Ectodermal cell (in vitro differentiated cells): ENCODE data around the gene GNG11.

ENCODE experiments used
- H3K27ac ChIP-seq: 2 replicates; pipeline ENCODE4 v1.7.0; 2013; ENCODE audit warnings: mild to moderate bottlenecking, low read depth, low read length; ENCODE audit not compliant: insufficient read depth, poor library complexity, severe bottlenecking
- H3K27me3 ChIP-seq: 2 replicates; pipeline ENCODE4 v1.7.0; 2013; ENCODE audit warnings: mild to moderate bottlenecking, low read length; ENCODE audit not compliant: insufficient read depth, control insufficient read depth, poor library complexity, severe bottlenecking
- H3K36me3 ChIP-seq: one replicate; pipeline ENCODE4 v1.7.0; 2013; ENCODE audit warnings: low read length; ENCODE audit not compliant: control insufficient read depth, insufficient read depth
- H3K4me1 ChIP-seq: one replicate; pipeline ENCODE4 v1.7.0; 2013; ENCODE audit warnings: low read length; ENCODE audit not compliant: control insufficient read depth, insufficient read depth
- H3K4me3 ChIP-seq: 2 replicates; pipeline ENCODE4 v1.7.0; 2013; ENCODE audit warnings: low read depth, low read length, control low read depth; ENCODE audit not compliant: insufficient read depth
- H3K9me3 ChIP-seq: 2 replicates; pipeline ENCODE4 v1.7.0; 2013; ENCODE audit warnings: mild to moderate bottlenecking, low read length, moderate library complexity; ENCODE audit not compliant: control insufficient read depth
- WGBS, 2 experiments: methylation state at CpG; one replicate each; pipeline ENCODE4 v1.1.7; 2013; ENCODE audit warnings: missing lambda C conversion rate in 2 of 2; 5-methylcytosine and 5-hydroxymethylcytosine counted together

Gene GNG11

DNA sequence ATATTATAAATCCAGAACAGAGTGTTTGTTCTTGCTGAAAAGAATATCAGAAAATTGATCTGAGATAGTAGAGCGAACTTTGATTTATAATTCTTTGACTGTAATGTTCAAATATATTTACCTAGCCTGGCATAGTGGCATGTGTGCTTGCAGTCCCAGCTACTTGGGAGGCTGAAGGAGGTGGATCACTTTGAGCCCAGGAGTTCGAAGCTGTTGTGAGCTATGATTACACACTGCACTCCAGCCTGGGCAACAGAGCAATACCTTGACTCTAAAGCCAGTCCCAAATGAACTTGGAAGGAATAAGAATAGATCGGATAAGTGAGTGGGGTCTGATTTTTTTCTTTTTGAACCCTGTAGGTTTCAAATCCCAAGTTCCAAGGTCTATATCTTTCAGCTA, 23.5 kb downstream of the GNG11 start:
- Histone ChIP-seq H3K4me3 (no peak overlapping the region), H3K27me3 (no peaks in the 10 kb centered on the region), H3K27ac (no peak overlapping the region), H3K9me3 (no peaks in the 10 kb centered on the region), H3K36me3 (no peaks in the 10 kb centered on the region), H3K4me1 (no peaks in the 10 kb centered on the region)
- 44 to 64% methylated on average over 2 to 3 of the region's 3 CpGs for WGBS, 2 experiments

GRCh38 chr7:93945756-93946535, 24.4 kb downstream of the GNG11 start:
- Histone ChIP-seq H3K9me3 (no peaks in the 10 kb centered on the region), H3K27me3 (no peaks in the 10 kb centered on the region), H3K4me3 (no peak overlapping the region), H3K36me3 (no peaks in the 10 kb centered on the region), H3K4me1 (no peaks in the 10 kb centered on the region), H3K27ac (no peak overlapping the region)
- WGBS, 2 experiments, result 90 to 95% methylated on average over 5 of the region's 5 CpGs

GRCh38 chr7:93948106-93948505, 26.6 kb downstream of the GNG11 start:
- WGBS, 2 experiments, result 84 to 93% methylated on average over 1 of the region's 1 CpG
- H3K4me1 ChIP-seq, result no peaks in the 10 kb centered on the region
- H3K27me3 ChIP-seq, result no peaks in the 10 kb centered on the region
- H3K4me3 ChIP-seq, result no peak overlapping the region
- H3K36me3 ChIP-seq, result no peaks in the 10 kb centered on the region
- H3K27ac ChIP-seq, result no peak overlapping the region
- H3K9me3 ChIP-seq, result no peaks in the 10 kb centered on the region

DNA sequence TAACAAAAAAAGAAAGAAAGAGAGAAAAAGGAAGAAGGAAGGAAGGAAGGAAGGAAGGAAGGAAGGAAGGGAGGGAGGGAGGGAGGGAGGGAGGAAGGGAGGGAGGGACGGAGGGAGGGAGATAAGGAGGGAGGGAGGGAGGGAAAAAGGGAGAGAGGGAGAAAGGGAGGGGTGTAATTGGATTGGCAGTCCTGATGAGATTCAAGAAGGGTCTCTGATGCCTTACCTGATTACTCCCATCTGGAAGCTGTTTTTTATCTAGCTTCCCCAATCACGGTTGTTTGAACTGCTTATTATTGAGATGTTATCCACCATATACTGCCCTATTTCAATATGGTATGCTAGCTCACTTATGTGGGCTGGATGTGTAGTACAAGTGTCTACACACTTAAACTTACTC, 27.3 kb downstream of the GNG11 start:
- no peak overlapping the region for H3K4me3 ChIP-seq
- H3K9me3 ChIP-seq, result no peaks in the 10 kb centered on the region
- no peaks in the 10 kb centered on the region for H3K27me3 ChIP-seq
- WGBS, 2 experiments, result 83% methylated on average over 2 of the region's 2 CpGs; no CpG with 5 or more reads in 1 of the 2 experiments
- H3K36me3 ChIP-seq, result no peaks in the 10 kb centered on the region
- H3K27ac ChIP-seq, result no peak overlapping the region
- no peaks in the 10 kb centered on the region for H3K4me1 ChIP-seq

GRCh38 chr7:93949423-93949822, 27.9 kb downstream of the GNG11 start:
- WGBS, 2 experiments, result 94 to 100% methylated on average over 1 of the region's 1 CpG

GRCh38 chr7:93955304-93955703, 33.8 kb downstream of the GNG11 start:
- Histone ChIP-seq H3K27ac (no peak overlapping the region), H3K4me1 (no peaks in the 10 kb centered on the region), H3K9me3 (no peaks in the 10 kb centered on the region), H3K36me3 (no peaks in the 10 kb centered on the region), H3K27me3 (no peaks in the 10 kb centered on the region), H3K4me3 (no peak overlapping the region)
- 88 to 95% methylated on average over 2 of the region's 2 CpGs for WGBS, 2 experiments

More at GRCh38 chr7:93949423-93949822, 27.9 kb downstream of the GNG11 start:
- Histone ChIP-seq H3K36me3 (no peaks in the 10 kb centered on the region), H3K4me3 (no peak overlapping the region), H3K4me1 (no peaks in the 10 kb centered on the region), H3K9me3 (no peaks in the 10 kb centered on the region), H3K27ac (no peak overlapping the region), H3K27me3 (no peaks in the 10 kb centered on the region)

DNA sequence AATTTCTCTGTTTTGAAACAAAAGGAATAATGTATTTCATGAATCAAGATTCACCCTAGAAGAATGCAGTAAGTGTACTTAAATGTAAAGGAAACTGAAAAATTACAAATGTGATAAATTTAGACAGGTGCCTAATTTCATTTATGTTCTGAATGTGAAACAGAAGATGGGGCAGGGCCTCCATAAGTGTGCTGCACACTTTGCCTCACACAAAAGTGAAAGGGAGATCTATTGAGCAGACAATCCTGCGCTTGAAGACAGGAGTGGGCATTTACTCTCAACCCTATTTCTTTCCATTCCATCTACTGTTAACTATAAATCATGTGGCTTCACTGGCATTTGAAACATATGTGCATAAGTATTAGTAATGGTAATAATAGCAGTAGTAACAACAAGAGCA, 36.2 kb downstream of the GNG11 start:
- Histone ChIP-seq H3K27ac (no peak overlapping the region), H3K9me3 (no peaks in the 10 kb centered on the region), H3K36me3 (no peaks in the 10 kb centered on the region), H3K27me3 (no peaks in the 10 kb centered on the region), H3K4me3 (no peak overlapping the region), H3K4me1 (no peaks in the 10 kb centered on the region)
- 82 to 86% methylated on average over 1 of the region's 1 CpG for WGBS, 2 experiments

GRCh38 chr7:93958216-93958615, 36.7 kb downstream of the GNG11 start:
- Histone ChIP-seq H3K4me3 (no peak overlapping the region), H3K36me3 (no peaks in the 10 kb centered on the region), H3K4me1 (no peaks in the 10 kb centered on the region), H3K9me3 (no peaks in the 10 kb centered on the region), H3K27me3 (no peaks in the 10 kb centered on the region), H3K27ac (no peak overlapping the region)
- WGBS, 2 experiments, result 87 to 92% methylated on average over 3 of the region's 3 CpGs

DNA sequence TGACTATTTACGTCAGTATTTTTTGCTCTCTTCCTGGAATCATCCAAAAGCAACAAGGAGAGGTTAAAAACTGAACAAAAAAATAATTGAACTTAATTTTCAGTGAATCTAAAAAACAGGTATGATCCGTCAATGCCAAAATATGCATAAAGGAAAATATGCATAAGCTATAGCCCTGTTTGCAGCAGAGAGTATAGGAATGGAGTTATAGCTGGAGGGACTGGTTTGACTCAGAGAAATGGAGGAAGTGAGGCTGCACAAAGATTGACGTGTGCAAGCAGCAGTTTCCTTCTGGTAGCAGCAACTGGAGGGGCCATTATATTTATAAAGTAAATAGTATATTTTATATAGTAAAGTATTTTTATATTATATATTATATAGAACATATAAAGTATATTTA, 37.1 kb downstream of the GNG11 start:
- Histone ChIP-seq H3K27me3 (no peaks in the 10 kb centered on the region), H3K36me3 (no peaks in the 10 kb centered on the region), H3K4me1 (no peaks in the 10 kb centered on the region), H3K9me3 (no peaks in the 10 kb centered on the region), H3K27ac (no peak overlapping the region), H3K4me3 (no peak overlapping the region)
- 88 to 97% methylated on average over 3 of the region's 3 CpGs for WGBS, 2 experiments

GRCh38 chr7:93960986-93961385, 39.5 kb downstream of the GNG11 start:
- Histone ChIP-seq H3K4me1 (no peaks in the 10 kb centered on the region), H3K27me3 (no peaks in the 10 kb centered on the region), H3K36me3 (no peaks in the 10 kb centered on the region), H3K9me3 (no peaks in the 10 kb centered on the region), H3K4me3 (no peak overlapping the region), H3K27ac (no peak overlapping the region)
- WGBS, 2 experiments, result 90 to 97% methylated on average over 2 to 3 of the region's 3 CpGs
